ENCODE measurements around the gene SH3GL1.

The SH3GL1 gene

GRCh38 chr19:4446704-4447200 is 46.4 kb upstream of the SH3GL1 start:
- no peak for DNase-seq (ENCODE audit: low read depth)
- no peak for TF ChIP-seq CTCF (IDR thresholded peaks at IDR 0.05; ENCODE audit: insufficient read depth, low read depth, low read length, missing control alignments)
- no peak overlapping the region for H3K4me3 ChIP-seq (ENCODE audit: low read depth, low read length)

GRCh38 chr19:4445963-4446703 is 45.8 kb upstream of the SH3GL1 start:
- TF ChIP-seq CTCF (IDR thresholded peaks at IDR 0.05; ENCODE audit: insufficient read depth, low read depth, low read length, missing control alignments) = no peak
- no peak overlapping the region for H3K4me3 ChIP-seq (ENCODE audit: low read depth, low read length)
- no peak for DNase-seq (ENCODE audit: low read depth)

GRCh38 chr19:4444765-4445741 is 44.7 kb upstream of the SH3GL1 start:
- no peak overlapping the region for H3K4me3 ChIP-seq (ENCODE audit: low read depth, low read length)
- no peak for TF ChIP-seq CTCF (IDR thresholded peaks at IDR 0.05; ENCODE audit: insufficient read depth, low read depth, low read length, missing control alignments)
- no peak for DNase-seq (ENCODE audit: low read depth)

- DNase-seq (ENCODE audit: low read depth) = no peak
- H3K4me3 ChIP-seq (ENCODE audit: low read depth, low read length) = no peak overlapping the region
- TF ChIP-seq CTCF (IDR thresholded peaks at IDR 0.05; ENCODE audit: insufficient read depth, low read depth, low read length, missing control alignments) = no peak
These were observed 43.8 kb upstream of the SH3GL1 start for GRCh38 chr19:4443966-4444764.

- no peak for DNase-seq (ENCODE audit: low read depth)
- no peak for TF ChIP-seq CTCF (IDR thresholded peaks at IDR 0.05; ENCODE audit: insufficient read depth, low read depth, low read length, missing control alignments)
- H3K4me3 ChIP-seq (ENCODE audit: low read depth, low read length) = no peak overlapping the region
These were observed 42.8 kb upstream of the SH3GL1 start for GRCh38 chr19:4443188-4443587.

GRCh38 chr19:4442819-4443146 is 42.4 kb upstream of the SH3GL1 start:
- no peak overlapping the region for H3K4me3 ChIP-seq (ENCODE audit: low read depth, low read length)
- no peak for DNase-seq (ENCODE audit: low read depth)
- no peak for TF ChIP-seq CTCF (IDR thresholded peaks at IDR 0.05; ENCODE audit: insufficient read depth, low read depth, low read length, missing control alignments)

Data from GM12865 (cell line).